GM21825 (cell line): ENCODE measurements around the gene PRCD.

Source experiments
- ATAC-seq: cut with Tn5 transposase; IDR thresholded peaks from one replicate; pipeline ENCODE4 v1.9.1; 2021; ENCODE audit warnings: mild to moderate bottlenecking, moderate library complexity; ENCODE audit not compliant: unreplicated experiment

Gene PRCD

DNA sequence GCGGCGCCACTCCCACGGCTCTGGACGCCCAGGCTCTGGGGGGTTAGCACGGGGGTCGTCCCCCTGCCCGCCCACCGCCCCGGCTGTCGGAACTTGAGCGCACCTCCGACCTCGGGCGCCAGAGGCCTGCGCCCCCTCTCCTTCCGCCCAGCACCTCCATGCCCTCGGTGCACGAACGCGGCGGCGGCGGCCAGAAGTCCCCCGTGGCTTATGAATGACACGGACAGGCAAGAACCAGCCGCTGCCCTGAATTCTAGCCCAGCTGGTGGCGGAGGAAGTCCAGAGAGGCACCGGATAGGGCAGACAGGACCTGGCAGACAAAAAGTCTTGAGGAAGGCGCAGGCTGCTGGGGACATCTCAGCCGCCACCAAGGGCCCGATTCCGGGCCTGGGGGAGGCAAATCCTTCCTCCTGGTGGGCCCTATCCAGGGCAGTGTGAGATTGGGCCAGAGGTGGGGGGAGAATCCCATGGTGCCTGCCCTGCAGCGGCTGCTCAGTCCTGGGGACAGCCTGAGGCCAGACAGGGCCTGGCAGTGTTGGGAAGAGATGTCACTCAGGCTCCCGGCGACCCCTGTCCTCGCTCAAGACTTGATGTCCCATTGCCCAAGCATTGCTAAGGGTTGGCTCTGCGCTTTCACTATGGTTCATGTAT lies 1.4 kb upstream of the PRCD start:
- no peak for ATAC-seq

DNA sequence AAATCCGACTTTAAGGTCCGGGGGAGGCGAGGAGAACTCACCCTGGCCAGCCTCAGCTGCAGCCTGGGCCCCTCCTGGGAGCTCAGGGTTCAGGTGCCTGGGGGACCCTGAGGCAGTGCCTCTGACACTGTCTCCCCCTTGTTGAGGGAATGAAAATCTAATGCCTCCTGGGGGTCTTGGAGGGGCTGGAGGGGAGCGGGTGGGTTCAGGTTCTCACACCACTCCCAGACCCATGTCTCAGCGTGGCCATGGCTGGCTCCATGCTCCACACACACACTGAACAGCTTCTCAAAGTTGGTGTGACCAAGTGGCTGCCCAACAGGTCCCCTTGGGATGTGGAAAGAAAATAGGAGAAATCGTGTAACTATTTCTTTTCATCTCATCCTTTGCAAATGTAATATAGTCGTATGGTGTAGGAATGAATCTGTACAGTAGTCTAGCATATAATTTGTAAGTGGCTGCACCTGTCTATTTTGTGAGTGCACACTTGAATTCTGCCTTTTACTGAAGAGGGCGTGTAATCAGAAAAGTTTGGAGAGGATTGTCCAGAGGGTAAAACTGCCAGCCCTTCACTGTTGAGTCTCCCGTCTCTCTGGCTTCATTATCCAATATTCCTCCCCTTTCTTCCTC lies 788 bp upstream of the PRCD start:
- ATAC-seq = no peak

DNA sequence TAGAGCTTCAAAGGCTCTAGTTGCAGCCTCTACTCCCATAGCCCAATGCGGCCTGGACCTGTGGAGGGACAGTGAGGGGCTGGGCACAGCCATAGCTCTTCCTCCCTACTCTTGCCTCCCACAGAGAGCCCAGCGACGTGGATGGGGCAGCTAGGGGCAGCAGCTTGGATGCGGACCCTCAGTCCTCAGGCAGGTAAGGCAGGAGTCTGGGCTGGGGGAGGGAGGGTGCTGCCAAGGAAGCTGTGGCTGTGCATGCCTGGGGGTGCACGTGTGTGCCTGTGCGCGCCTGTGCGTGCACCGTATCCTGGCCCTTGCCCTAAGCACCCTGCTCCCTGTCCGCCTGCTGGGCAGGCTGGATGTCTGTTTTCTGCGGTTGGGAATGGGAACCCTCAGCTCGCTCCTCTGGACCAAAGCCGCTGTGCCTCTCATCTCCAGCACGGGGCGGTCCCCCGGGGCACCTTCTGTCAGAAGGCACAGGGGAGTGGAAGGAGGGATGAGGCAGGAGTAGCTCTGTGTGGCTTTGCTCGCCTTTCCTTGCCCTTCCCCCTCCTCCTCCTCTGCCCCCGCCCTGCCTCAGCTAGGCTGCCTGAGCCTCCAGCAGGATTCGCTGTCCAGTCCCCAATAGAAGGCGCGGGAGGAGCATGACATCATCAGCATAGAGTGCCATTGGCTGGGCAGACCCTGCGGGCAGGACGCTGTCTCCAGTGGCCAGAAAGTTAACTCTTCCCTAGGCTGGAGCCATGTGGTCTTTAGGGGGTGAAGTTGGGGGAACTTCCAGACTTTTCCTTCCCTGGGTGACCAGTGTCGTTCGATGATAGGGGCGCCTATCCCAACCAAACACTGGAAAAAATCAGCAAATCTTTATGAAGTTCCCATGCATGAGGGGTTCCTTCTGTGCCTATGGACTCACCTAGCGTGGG lies 797 bp downstream of the PRCD start:
- ATAC-seq = no peak

DNA sequence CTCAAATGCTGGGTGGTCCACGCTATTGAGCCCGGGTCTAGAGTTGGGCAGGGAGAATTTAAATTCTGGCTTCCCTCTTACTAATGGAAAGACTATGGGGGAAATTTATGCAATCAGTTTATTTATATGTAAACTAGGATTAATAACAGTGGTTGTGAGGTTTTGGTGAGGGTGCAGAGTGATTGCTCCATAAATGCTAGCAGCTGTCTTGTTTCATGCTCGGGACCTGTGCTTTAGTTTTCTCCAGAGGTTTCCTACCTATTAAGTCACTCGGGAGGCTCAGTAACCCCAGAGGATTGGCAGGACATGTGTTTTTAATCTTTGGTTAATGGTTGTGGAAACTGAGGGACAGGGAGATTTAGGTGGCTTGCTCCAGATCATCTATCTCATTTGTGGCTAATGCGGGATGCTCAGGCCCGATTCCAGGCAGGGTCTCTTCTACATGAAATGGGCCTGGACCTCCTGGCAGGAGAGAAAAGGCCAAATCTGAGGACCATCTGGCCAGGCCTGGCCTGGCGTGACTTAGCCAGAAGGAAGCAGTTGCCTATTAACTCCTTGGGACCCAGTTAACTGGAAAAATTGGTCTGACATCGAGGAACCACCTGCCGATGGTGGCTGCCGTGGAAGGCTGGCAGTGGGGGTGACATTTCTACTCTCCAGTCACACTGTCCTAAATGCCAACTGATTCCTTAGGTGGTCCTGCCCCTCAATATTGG lies 2.1 kb downstream of the PRCD start:
- no peak for ATAC-seq

DNA sequence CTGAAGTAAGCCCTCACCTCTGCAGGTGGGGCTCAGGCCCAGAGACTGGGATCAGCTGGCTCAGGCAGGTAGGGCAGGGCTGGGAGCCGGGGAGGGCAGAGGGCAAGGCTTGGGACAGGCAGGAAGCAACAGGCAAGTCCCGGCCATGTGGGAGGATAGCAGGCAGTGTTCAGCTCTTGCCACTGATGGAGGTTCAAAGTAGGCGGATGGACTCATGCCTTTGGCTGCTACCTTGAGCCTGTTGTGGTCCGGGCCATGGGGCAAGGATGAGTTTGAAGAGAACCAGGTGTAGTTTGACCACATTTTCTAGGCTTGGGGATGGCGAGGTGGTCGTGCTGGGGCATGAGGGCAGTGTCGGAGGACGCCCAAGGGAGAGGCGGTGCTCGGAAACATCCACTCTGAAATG lies 2.7 kb downstream of the PRCD start:
- ATAC-seq = no peak

DNA sequence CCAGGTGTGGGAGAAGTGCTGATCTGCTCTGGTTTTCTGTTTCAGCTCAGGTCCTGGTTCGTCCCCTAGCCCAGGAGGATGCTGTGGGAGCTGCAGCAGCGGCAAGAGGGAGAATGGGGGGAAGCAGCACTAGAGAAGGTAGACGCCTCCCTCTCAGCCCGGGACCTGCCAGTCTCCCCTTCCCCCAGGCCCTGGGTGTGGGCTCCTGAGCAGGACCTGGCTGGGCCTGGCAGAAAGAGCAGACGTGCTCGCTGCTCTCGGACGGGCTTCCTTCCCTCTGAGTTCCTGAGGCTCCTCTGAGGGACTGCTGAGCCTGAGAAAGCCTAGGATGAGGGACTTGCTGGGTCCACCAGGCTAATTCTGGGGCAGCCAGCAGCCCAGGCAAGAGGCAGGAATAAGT lies 3.1 kb downstream of the PRCD start:
- no peak for ATAC-seq

DNA sequence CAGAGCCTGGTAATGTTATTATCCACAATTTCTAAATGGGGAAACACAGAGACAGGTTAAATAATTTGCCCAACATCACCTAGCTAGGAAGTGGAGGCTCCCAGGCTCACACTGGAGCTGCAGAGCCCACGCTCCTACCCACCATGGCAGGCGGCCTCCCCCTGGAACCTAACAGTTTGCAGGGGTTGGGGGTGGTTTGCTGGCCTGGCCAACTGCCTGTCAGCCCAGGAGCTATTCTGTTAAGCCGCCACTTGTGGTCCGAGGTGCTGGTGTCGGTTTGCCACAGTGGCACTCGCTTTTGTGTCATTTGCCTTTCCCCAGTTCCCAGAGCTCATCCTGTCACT lies 3.6 kb downstream of the PRCD start:
- ATAC-seq = no peak

DNA sequence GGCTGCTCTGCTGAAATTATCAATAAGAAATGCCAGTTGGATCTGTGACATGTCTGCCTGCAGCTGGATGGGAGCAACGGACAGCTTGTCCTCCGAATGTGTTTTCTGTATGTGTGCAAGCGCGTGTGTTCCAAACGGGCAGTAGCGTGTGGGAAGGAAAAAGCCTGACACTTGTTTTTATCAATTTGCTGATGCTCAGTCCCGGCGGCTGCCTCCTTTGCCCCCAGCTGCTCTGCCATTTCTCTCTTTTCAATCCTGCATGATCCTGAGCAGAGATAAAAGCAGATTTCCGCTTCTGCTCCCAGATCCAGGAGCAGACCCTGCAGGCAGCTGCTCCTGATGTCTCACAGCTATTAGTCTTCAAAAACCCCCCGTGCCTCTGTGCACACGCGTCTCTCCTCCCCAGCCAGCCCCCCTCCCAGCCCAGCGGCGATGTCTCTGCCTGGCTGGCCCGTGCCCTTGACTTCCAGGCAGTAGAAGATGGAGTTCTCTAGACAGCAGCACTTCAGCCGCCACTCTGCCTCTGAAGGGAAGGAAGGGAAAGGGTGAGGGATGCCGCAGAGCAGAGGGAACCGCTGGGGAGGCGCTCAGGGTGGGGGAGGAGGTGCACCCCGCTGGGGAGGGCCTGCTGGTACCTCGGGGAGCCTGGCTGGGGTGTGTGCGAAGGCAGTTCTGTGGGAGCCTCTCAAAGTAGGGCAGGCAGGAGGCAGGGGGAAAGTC lies 4.1 kb downstream of the PRCD start:
- no peak for ATAC-seq

DNA sequence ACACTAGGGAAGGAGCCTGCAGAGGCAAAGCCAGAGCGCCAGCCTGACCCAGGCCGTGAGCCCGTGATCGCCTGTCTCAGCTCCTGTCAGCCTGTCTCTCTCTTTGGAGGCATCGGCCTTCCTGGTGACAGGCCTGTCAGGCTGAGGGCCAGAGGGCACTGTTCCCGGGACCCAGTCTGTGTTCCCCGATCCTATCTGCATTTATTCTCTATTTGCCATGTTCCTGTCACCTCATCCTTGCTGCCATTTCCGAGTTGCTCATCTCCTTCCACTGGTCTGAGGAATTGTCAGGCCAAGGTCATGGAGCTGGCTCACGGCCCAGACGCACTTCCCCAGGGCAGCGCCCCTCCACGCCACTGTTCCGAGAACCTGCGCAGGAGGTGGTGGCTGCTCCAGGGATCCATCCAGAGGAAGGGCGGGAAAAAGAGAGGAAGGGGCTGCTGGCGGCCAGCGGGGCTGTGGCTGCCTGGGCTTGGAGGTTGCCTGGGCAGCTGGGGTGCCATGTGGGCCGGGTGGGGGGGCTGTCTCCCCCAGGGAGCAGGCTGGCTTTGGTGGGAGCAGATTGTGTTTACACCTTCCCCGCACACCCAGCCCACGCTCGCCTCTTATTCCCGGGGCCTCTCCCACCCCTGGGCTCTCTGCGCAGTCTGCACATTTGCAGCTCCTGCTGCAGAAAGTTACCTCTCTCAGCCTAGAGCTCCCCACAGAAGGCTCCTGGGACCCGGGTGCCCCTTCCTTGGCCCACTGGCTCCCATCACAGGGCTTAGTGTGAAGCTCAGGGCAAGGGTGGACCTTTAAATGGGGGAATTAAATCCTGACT lies 4.9 kb downstream of the PRCD start:
- no peak for ATAC-seq

DNA sequence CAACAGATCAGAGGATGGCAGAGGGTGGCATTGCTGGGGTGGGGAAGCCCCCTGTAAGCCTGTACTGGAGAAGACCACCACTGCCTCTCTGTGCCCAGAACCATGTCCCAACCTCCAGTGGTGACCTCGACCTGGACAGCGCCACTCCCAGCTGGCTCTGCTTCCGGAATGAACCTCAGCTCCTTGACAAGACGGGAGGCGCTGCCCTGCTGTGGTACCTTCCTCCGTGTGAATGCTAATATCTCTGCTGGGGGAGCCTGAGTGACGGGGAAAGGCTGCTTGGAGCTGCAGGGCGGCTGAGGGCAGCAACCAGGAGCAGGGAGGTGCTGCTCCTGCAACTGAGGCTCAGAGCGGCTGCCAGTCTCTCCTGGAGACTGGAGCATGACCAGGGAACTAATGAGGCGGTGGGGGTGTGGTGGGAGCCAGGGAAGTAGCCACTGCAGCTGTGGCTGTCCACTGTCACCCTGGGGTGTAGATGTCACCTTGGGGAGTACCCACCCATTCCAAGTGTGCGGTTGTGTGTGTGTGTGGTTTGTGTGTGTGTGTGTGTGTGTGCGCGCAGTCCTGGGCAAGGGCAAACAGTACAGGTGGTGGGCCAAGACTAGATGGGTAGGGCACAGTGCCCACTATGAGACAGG lies 6.2 kb downstream of the PRCD start:
- no peak for ATAC-seq

DNA sequence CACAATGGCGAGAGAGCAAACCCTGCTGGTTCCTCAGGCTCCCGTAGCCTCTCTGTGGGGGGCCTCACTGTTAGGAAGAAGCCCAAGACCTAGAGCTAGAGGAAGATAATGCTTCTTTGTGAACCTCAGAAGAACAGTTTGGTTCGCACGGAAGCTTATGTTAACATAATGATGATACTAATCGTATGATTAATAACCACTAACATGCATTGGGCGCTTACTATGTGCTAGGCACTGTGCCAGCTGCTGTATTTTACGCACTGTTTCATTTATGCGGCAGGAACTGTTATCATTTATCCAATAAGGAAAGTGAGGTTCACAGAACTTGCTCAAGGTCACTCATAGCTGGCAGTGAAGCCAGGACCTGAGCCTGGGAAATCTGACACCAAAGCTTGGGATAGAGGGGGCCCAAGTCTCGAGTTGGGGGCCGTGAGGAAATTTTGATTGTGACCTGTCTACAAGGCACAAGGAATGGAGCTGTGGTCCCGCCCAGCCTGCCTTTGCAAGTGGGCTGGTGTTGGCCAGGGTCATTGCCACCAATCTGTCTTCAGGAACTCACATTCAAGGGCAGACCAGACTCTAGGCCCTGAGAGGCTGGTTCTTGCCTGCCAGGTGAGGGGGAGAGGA lies 6.8 kb downstream of the PRCD start:
- ATAC-seq = no peak

DNA sequence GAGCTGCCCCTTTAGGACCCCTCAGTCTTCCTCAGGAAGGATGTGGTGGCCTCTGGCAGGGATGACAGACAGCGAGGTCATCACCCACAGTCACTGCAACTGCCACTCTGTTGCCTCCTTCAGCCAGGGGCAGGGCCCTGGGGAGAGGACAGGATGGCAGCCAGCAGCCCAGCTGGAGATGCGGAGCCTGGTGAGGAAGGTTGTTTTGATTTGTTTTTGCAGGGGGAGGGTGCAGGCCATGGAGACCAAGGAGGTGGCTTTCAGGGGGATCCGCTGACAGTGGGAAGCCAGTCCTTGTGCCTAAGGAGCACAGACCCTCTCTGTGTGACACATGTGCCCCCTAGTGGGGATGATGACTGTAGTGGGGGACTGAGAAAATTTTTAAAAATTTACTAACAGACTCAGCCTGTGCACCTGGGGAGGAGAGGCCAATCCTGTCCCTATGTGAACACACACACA lies 7.4 kb downstream of the PRCD start:
- ATAC-seq = no peak

DNA sequence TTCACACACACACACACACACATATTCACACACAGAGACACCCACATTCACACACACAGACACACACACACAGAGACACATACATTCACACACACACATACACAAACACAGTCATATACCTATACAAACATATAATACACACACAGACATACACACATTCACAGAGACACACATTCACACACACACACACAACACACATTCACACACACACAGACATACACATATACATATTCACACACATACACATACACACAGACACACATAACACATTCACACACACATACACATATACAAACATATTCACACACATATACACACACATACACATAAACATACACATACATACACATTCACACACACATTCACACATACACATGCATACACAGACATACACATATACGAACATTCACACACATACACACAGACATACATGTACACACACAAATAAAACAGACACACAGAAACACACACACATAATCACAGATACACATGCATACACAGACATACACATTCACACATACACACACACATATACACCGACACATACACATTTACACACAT lies 7.9 kb downstream of the PRCD start:
- ATAC-seq = no peak

DNA sequence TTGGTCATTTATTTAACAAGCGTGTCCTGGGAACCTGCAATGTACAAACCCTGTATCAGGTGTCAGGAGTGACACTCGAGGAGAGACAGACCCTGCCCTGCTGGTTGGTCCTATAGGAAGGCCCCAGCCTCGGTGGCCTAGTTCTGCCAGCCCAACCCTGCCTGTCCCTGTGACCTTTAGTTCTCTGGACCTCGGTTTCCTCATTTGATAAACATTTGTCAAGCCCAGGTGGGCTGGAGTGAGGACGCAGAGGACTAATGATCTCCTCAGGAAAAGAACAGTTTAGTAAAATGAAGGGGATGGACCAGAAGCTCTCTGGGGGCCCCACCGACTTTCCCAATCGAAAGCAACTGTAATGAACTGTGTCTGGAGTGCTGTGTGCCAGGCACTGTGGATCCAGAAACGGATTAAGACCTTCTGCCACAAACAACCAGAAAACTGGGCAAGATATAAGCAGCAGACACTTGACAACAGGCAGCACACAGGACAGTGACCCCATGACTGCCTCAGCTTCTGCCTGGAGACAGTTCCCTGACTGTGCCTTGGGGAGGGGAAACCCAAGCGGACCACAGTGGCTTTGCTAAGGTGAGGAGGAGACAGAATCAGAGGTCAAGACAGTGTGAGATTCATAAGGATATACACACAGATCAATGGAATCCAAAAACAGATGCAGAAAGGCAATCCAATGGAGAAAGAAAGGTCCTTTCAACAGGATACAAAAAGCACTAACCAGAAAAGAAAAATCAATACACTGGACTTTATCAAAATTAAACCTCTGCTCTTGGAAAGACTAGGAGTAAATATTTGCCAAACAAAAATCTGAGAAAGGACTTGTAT lies 8.8 kb downstream of the PRCD start:
- no peak for ATAC-seq

DNA sequence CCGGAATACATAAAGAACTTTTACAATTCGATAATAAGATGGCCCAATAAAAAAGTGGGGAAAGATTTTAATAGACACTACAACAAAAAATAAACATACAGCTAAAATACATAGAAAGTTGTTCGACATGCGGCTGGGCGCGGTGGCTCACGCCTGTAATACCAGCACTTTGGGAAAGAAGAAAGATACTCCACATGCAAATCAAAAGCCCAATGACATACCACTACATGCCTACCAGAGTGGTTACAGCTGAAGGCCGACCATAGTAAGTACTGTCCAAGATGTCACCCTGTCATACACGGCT lies 9.3 kb downstream of the PRCD start:
- ATAC-seq = no peak

DNA sequence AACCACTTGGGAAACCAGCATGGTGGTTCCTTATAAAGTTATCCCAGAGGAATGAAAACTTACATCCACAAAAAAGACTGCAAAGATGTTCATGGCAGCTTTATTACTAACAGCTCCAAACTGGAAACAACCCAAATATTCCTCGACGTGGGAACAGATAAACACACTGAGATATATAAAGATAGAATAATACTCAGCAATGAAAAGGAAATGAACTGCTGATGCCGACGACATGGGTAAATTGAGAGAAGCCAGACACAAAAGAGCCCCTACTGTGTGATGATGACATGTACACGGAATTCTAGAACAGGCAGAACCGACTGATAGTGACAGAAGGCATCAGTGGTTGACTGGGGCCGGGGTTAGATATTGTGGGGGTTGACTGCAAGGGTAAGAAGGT lies 9.7 kb downstream of the PRCD start:
- no peak for ATAC-seq

DNA sequence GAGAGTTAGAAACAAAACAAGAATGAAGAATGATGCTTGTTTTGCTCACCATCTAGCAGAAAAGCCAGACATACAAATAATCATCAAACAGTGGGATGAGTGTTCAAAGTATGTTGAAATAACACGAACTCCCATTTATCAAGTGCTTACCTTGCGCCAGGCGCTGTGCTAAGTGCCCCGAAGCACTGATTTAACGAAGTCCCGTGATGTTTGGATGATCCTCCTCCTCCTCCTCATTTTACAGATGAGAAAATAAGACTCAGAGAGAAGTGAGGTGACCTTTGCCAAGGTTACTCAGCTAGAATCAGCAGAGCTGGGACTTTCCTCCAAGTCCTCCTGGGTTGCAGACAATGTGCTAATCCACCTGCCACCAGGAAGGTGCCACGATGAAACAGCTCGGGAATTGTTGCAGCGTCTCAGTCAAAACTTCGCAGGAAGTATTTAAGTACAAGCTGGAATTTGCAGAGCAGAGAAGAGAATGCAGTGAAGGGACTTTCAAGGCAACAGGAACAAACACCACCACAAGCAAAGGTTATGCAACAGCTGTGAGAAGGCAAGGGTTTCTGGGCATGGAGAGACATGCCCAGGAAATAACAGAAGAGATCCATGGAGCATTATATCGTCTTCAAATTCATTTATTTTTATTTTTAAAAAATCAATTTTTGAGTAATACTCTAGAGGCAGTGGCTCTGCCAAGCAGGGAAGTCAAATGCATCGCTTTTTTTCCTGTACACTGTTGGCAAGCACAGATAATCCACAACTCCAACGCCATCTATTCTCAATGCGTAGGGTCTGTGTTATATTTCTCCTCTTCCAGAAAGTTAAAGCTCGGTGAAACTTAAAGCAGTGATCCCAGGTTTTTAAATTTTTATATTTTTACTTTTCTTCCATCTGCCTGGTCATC lies 11.1 kb downstream of the PRCD start:
- no peak for ATAC-seq
